GM19463 (cell line): Measurements from ENCODE around the gene CGA.
"Not testable (repeated sequence)": the region's sequence is repeated elsewhere in the genome, so short reads cannot be mapped to it uniquely, and the experiment has no call there.

ENCODE experiments used
- ATAC-seq: cut with Tn5 transposase; IDR thresholded peaks from one replicate; pipeline ENCODE4 v1.9.1; 2021; ENCODE audit warnings: mild to moderate bottlenecking, moderate library complexity; ENCODE audit not compliant: unreplicated experiment

Gene CGA

DNA sequence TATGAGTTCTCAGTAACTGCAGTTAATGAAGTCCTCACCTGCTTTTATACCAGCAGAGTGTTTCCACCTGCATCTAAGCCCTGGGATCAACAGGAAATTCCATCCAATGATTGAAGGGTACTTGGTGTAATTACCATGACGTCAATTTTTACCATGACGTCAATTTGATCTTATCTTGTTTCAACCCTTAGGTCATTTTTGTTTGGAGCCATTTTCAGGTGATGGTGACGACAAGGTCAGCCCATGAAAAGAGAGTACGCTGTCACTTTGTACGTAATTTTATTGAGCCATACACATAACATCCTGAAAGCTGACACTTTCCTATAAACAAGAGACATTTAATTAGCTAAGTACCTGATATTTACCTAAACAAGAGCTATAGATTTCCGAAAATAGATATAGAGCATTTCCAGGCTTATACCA lies at the start of gene CGA:
CGA (minus strand) TSS at position 20 of the 423 bp plus-strand sequence. CDS start 6,906 bp downstream, outside the sequence.
- ATAC-seq: no peak

DNA sequence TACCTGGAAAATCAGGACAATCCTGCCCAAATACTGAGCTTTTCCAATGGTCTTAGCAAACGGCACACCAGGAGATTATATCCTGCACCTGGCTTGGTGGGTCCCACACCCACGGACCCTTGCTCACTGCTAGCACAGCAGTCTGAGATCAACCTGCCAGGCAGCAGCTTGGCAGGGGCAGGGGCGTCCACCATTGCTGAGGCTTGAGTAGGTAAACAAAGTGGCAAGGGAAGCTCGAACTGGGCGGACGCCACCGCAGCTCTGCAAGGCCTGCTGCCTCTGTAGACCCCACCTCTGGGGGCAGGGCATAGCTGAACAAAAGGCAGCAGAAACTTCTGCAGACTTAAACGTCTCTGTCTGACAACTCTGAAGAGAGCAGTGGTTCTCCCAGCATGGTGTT lies 45.0 kb upstream of the CGA start:
- ATAC-seq: not testable (repeated sequence)

DNA sequence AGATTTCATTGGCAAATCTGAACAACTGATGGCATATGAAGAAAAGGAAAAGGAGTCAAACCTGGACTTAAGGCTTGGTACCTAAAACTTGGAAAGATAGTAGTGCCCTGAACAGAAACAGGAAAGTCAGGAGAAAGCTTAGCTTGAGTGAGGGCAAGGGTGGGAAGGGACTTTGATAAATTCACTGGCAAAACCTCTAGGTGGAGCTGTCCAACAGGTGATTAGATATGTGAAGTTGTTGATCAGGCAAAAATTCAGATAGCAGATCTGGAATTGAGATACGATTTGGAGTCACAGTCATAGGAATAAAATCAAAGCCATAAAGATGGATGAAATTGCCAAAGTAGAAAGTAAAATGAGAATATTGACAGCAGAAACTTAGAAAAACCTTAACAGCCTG lies 44.3 kb upstream of the CGA start:
- ATAC-seq: peak; percentile 78

GRCh38 chr6:87136963-87137362 lies 42.1 kb upstream of the CGA start:
- no peak for ATAC-seq

- no peak for ATAC-seq
Observed at GRCh38 chr6:87127737-87128136, 32.8 kb upstream of the CGA start.

DNA sequence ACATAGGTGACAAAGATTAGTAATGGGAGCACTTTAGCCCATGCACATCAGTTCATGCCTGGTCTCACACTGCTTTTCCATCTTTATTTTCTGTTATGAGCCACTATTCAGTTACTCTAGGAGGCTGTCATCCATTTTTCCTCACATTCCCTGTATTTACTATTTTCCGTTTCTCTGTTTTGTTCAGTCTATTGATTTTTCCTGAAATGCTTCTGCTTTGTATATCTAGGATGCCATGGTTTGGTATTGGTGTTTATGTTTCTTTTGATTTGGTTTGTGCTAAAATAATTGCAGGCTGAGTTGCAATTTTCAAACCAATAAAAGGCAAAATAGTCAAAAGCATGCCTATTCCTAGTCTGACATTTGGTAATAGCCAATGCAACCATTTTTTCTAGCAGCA lies 31.6 kb upstream of the CGA start:
- ATAC-seq: no peak

- ATAC-seq: no peak
Observed at GRCh38 chr6:87124074-87124473, 29.2 kb upstream of the CGA start.

DNA sequence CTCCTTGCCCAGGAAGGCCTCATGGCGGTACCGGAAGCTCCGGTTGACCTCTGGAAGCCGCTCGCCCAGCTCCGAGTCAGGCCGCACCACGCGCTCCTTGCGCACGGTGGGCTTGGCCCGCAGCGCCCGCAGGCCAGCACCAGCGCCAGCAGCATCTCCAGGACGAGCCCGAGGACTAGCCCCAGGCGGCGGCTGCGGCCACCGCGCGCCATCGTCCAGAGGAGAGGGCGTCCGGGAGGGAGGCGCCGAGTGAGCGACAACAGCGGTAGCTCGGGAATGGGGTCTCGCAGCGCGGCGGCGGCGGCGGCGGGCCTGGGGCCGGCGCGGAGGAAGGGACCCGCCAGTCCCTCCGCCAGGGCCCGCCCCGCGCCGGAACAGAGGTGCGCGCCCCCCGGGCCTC lies 27.6 kb upstream of the CGA start:
- ATAC-seq: no peak

DNA sequence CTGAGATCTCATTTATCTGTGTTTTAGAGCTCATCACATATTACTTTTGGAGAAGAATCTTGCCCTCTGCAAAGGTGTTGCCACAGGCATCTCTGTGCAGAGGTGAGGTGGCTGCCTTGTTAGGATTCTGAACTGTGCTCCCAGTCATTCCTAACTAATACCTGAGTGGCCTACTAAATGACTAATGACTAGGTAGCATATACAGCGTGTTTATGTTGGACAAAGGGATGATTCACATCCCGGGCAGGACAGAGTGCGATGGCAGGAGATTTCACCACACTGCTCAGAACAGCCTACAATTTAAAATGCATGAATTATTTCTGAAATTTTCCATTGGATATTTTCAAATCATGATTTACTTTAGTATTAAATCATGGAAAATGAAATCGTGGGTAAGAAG lies 23.1 kb upstream of the CGA start:
- ATAC-seq: no peak

- ATAC-seq: no peak
Observed at GRCh38 chr6:87116922-87117321, 22.0 kb upstream of the CGA start.

- peak; percentile 99 for ATAC-seq
Observed at GRCh38 chr6:87115402-87116135, 20.7 kb upstream of the CGA start.

DNA sequence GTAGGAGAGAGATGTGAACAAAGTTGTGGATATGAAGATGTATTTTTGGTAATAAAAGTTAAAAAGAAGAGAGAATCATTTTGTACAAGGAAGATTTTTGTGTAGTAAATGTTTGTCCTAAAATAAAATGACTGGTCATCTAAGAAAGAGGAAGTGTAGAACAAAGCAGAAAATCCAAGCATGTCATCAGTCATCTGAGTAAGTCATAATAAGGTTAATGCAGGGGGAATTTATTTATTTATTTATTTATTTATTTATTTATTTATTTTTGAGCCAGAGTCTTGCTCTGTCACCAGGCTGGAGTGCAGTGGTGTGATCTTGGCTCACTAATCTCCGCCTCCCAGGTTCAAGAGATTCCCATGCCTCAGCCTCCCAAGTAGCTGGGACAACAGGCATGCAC lies 15.7 kb upstream of the CGA start:
- ATAC-seq: no peak

DNA sequence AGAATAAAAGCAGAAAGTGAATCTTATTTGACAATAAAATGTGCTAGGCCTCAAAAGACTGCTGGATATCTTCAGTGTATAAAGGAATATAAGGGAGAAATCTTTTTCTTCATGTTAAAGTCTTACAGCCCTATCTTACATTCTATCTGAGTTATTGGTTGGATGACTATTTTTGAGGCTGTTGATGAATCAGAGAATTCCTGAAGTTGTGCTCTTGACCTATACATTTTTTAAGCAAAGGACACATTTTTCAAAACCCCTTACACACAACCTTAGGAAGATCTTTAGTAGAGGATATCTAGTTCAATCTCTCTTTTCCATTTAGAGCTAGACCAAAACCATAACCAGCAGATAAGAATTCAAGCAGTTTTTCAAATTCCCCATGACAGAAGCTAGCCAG lies 10.9 kb upstream of the CGA start:
- ATAC-seq: no peak

DNA sequence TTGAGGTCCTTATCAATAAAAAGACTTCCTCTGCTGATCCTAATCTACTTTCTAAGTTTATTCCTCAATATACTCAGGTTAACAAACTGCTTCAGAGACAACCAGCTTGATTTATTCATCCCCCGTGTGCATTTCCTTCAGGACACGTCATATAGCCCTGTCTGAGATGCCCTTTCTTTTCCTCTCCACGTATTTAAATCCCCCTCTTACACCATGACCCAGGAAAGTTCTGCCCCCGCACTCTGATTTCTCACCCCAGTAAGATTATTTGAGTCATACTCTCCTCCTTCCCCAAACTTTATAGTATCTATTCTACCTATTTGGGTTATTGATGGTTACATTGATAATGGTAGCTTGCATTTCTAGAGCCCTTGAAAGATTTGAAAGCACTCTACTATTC lies 9.8 kb upstream of the CGA start:
- ATAC-seq: no peak

GRCh38 chr6:87103977-87104601 lies 9.2 kb upstream of the CGA start:
- no peak for ATAC-seq

- ATAC-seq: no peak
Observed at GRCh38 chr6:87102151-87102621, 7.3 kb upstream of the CGA start.

GRCh38 chr6:87101067-87101466 lies 6.2 kb upstream of the CGA start:
- ATAC-seq: no peak

GRCh38 chr6:87100216-87100615 lies 5.3 kb upstream of the CGA start:
- no peak for ATAC-seq

DNA sequence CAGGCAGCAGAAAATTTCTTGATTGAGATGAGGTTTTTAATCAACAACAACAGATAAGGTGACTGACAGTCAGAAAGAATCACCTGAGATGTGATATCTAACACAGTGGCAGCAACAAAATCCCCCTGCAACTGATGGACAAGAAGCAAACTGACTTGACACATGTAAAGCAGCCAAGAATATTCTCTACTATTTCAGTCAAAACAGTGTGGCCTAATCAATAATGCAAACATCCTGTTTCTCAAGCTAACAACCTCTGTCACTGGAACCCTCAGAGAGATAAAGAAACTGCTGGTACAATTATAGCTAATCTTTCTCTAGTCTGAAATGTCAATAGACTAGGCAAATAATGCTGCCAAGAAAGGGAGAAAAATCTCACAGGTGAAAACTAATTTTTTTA lies 4.6 kb upstream of the CGA start:
- ATAC-seq: peak; percentile 87

DNA sequence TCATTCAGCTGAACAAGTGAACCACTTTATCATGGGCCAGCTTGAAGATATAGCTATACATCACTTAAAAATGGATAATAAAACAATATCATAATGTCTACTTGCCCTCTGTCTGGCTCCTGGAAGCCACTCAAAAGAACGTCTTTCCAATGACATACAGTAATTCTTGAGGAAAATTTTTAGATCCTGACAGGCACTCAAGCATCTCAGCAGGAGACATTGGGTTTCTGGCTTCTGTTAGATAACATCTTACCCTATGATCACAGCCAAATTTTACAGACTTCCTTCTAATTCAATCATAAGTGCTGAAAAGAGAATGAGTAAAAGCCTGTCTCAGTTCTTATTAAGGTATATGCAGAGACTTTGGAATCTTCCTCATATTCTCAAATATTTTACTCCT lies 330 bp downstream of the CGA start:
- no peak for ATAC-seq

- ATAC-seq: no peak
Observed at GRCh38 chr6:87093651-87094050, 1.3 kb downstream of the CGA start.

- ATAC-seq: no peak
Observed at GRCh38 chr6:87093199-87093598, 1.7 kb downstream of the CGA start.

DNA sequence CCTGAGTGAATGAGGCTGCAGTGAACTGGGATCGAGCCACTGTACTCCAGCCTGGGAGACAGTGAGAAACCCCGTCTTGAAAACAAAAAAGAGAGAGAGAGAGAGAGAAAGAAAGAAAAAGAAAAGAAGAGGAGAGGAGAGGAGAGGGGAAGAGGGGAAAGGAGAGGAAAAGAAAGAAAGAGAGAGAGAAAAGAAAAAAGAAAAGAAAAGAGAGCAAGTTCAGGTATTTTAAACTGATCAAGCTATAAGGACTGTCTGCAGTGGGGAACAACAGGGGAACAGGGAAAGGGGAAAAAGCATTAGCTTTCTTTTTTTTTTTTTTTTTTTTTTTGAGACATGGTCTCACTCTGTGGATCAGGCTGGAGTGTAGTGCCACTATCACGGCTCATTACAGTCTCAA lies 2.5 kb downstream of the CGA start:
- no peak for ATAC-seq
